ENCODE data around the gene ATP11C.
"Not testable (repeated sequence)": the region's sequence is repeated elsewhere in the genome, so short reads cannot be mapped to it uniquely, and the experiment has no call there.

Gene ATP11C

DNA sequence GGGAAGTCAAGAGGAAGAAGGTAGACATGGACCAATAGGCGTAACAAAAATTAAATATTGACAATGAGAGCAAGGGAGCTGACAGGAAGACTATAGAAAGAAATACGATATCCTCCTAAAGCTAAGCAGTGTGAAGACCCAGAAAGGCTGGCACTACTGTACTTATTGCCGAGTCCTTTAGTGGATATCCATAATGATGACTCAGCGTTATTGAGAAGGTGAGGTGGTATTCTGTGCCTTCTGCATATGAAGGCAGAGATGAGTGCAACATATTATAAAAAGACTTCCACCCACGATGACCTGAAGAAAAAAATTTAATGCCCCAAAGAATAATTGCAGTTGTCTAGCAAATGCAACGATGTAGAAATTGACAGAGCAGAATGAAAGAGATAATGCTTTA is 211.9 kb downstream of the ATP11C start:
- DNase-seq (ENCODE audit: low spot score) = no peak

DNA sequence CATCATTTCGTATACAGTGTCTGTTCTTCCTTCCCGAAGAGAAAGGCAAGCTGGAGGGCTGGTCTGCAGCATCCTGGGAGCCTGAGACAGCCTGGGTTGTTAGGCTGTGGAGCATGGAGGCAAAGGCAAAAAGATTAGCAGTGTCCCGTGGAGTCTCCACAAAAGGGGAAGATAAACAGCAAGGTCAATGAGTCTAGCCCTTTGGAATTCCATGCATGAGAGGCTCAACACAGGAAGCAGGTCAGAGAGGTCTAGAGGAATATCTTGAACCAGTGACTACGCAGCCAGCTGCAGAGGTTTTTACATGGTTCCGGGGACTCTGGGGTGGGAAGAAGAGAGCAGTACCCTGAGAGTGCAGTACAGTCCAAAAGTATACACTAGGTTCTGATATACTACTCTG is 212.7 kb downstream of the ATP11C start:
- no peak for DNase-seq (ENCODE audit: low spot score)

DNA sequence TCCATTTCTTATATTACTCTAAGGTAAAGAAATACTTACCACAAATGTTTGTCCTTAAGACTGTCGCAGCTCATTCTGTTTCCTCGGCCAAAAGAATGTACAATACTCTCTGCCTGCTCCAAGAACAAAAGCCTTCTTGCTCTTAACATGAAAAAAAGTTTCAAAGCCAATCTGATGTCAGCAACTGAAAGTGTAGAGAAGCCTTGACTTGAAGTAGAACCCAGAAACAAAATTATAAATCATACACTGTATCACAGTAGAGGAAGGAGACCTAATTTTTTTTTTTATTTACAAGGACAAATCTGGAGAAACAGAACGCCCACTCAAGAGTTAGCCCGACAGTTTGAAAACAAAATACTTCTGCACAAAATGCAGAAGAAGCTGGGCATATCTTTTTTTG is 224.8 kb downstream of the ATP11C start, which contains the start of gene MCF2:
MCF2 (minus strand) TSS at position 101 of the 400 bp plus-strand sequence. CDS start 56,423 bp downstream, outside the sequence.
- no peak for DNase-seq (ENCODE audit: low spot score)

DNA sequence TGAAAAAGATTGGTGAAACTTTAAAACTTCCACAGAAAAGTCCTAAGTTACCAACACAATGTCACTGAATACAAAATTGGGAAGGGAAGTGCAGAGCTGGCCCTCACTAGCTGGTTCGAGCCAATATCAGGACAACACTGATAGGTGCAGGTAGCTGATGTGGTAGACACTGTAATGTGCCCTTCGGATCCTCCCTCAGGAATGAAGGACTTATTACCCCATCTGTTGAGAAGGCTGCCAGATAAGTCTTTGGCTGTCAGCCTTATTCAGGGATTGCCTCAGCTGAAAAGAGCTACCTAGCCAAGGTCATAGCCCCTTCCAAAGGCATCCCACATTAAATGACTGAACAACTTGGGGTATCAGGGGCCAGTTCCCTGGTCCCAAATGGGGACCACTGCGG is 230.2 kb downstream of the ATP11C start:
- no peak for DNase-seq (ENCODE audit: low spot score)

DNA sequence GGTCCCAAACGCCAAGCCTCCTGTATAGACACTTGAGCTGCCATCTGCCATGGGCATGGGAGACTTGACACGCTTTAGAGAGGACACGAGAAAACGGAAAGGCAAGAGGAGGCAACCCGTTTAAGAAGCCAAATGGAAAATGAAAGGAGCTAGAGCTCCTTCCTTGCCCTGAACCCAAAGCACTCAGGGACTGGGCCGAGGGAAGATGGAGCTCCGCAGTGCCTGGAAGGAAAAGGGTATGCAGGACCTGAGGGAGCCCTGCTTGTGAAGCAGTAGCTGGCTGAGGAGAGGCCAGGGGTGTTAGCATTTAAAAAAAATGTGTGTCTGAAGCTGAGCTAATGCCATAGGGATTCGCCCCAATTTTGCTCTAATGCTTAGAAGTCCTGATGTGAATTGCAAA is 239.9 kb downstream of the ATP11C start:
- DNase-seq (ENCODE audit: low spot score) = no peak

DNA sequence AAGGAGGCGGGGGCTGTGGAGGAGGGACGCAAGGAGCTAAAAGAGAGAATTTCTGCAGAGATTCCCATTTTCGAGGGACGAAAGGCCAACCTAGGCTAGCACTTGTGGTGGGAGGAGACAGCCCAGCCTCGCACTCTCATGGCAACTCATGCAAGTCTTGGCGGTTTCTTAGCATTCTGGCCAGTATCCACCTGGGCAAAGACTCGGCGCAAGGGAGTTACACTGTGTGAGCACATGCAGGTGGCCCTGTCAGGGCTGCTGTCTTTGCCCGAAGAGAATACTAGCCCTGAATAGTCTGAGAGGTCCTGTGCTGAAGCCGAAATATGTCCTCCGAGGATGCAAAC is 240.4 kb downstream of the ATP11C start:
- DNase-seq (ENCODE audit: low spot score) = no peak

DNA sequence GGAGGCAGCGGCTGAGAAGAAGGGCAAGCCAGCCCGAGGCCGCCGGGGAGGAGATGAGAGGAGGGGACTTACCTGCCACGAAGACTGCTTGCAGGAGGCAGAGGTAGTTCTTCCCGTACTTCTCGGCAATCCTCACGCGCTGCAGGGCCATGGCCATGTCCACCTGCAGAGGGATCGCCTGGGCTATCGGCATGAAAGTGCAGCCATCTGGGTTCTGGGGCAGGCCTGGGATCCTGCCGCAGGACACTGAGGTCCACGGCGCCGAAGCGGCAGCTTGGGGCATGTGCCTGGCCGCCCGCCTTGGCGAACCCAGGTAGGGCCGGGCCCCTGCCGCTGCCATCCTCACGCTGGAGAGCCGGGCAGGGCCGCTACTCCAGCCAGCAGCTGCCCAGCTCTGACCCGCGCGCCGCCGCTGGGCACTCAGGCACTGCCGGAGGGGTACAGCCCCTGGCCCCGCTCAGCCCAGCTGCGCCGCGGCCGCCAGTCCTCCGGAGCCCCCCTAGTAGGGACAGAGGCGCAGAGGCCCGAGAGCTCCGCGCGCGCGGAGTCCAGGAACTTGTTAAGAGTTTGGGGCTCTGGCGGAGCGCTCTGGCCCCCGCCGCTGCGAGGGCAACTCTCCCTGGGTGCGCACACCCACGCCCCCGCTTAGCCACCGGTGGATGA is 240.9 kb downstream of the ATP11C start:
- DNase-seq (ENCODE audit: low spot score) = no peak

DNA sequence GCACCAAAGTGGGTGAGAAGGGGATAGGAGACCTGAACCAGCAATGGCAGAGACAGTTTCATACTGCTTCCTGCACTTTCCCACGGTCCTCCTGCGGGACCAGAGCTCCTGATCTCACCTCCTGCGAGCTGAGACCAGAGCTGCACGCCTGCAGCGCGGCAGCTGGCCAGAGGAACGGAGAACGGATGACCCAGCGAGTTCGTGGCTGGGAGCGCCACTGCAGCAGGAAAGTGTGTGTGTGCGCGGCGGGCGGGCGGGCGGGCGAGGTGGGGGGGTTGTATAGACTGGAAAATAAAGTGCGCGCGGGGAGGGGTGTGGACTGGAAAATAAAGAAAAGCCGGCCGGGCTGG is 241.4 kb downstream of the ATP11C start:
- no peak for DNase-seq (ENCODE audit: low spot score)

DNA sequence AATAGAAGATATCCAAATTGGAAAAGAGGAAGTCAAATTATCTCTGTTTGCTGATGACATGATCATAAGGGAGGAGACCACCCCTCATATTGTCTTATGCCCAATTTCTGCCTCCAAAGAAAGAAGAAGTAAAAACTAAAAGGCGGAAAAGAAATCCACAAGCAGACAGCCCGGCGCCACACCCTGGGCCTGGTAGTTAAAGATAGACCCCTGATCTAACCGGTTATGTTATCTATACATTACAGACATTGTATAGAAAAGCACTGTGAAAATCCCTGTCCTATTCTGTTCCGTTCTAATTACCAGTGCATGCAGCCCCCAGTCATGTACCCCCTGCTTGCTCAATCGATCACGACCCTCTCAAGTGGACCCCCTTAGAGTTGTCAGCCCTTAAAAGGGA is 247.7 kb downstream of the ATP11C start:
- DNase-seq (ENCODE audit: low spot score) = not testable (repeated sequence)

DNA sequence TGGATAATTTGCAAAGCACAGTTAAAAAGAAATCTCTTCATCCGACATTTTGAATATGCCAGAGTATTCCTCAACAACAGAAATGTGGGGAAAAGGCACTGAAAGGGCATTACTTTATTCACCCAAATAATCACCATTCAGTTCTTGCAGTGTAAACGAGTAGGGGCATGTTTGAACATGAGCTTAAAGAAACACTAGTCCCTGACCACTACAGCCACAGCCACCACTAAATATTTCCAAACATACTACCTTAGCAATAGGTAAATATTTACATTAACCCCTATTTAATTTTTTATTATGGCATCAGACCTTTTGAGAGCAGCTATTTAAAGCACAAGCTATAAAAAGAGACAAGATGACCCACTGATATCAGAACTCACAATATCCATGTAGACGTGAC is 252.5 kb downstream of the ATP11C start:
- DNase-seq (ENCODE audit: low spot score) = no peak

Data from RKO (cell line).